Measurements from ENCODE around the gene CEP57.
"Not testable (repeated sequence)": the region's sequence is repeated elsewhere in the genome, so short reads cannot be mapped to it uniquely, and the experiment has no call there.

CEP57 gene

GRCh38 chr11:95863486-95864140, 73.3 kb downstream of the CEP57 start:
- DNase-seq = no peak

- no peak for DNase-seq
Observed at GRCh38 chr11:95867105-95867504, 76.8 kb downstream of the CEP57 start.

GRCh38 chr11:95870877-95871276, 80.6 kb downstream of the CEP57 start:
- DNase-seq = not testable (repeated sequence)

- no peak for DNase-seq
Observed at GRCh38 chr11:95877291-95877690, 87.0 kb downstream of the CEP57 start.
